Neural crest cell (in vitro differentiated cells): ENCODE data around the gene GCFC2. TPM values are rescaled to one million over a fixed set of nuclear protein-coding genes. Genes with fewer than 3 reads are reported as not detected.

Experiments
- DNase-seq: peaks from one replicate; pipeline ENCODE4 v3.0.0; 2021; ENCODE audit warnings: low read depth, mixed read lengths, low spot score
- H3K27ac Mint-ChIP-seq: one replicate; pipeline ENCODE4 v1.8.0; 2021; ENCODE audit warnings: mild to moderate bottlenecking, mixed read lengths; ENCODE audit not compliant: unreplicated experiment
- H3K27me3 Mint-ChIP-seq: 2 replicates; pipeline ENCODE4 v1.8.0; 2021; ENCODE audit warnings: low read depth, mild to moderate bottlenecking, mixed read lengths
- H3K36me3 Mint-ChIP-seq: 2 replicates; pipeline ENCODE4 v1.8.0; 2021; ENCODE audit warnings: low read depth, mild to moderate bottlenecking, mixed read lengths
- H3K4me1 Mint-ChIP-seq: 2 replicates; pipeline ENCODE4 v1.8.0; 2021; ENCODE audit warnings: mixed read lengths
- H3K4me3 Mint-ChIP-seq: one replicate; pipeline ENCODE4 v1.8.0; 2021; ENCODE audit warnings: mild to moderate bottlenecking, mixed read lengths
- H3K9me3 Mint-ChIP-seq: 2 replicates; pipeline ENCODE4 v1.8.0; 2021; ENCODE audit warnings: mixed read lengths
- CTCF ChIP-seq: fragments of 200-600 bp; sonication (generic); conservative IDR thresholded peaks from 2 replicates; pipeline ENCODE4 v1.5.0; 2021; ENCODE audit warnings: antibody characterized with exemption, mild to moderate bottlenecking
- long read RNA-seq: library from polyadenylated mRNA; unstranded; transcript quantifications from one replicate; pipeline ENCODE4 v2.0.0, GENCODE V29; 2020
- total RNA-seq: library from RNA; stranded (reverse); gene quantifications from 2 replicates; pipeline ENCODE4 v1.2.1, GENCODE V29; 2021

GCFC2 gene
- 24.6 and 27.1 TPM in 2 replicates for total RNA-seq
- long read RNA-seq, full-length matches to known transcripts, result 3 of 23 reads
- long read RNA-seq, partial matches to known transcripts, result 2 of 23 reads
- long read RNA-seq, other reads (novel, unspliced or antisense), result 18 of 23 reads

- H3K4me1 Mint-ChIP-seq, result peaks cover 25% of the 10 kb centered on the region
- H3K27ac Mint-ChIP-seq, result peak within 1 kb of the TSS; percentile 86
- H3K4me3 Mint-ChIP-seq, result peak within 1 kb of the TSS; percentile 93
- peaks cover 15% of the 10 kb centered on the region for H3K36me3 Mint-ChIP-seq
- H3K9me3 Mint-ChIP-seq, result peaks cover 5% of the 10 kb centered on the region
- peak; percentile 72 for DNase-seq
- TF ChIP-seq CTCF, result peak; percentile 59
- H3K27me3 Mint-ChIP-seq, result no peaks in the 10 kb centered on the region
These were observed at the start of gene GCFC2 for GRCh38 chr2:75710577-75711253. TSS of gene GCFC2 (minus strand) at chr2:75710915. CDS start at chr2:75710855, 60 bp downstream.

DNA sequence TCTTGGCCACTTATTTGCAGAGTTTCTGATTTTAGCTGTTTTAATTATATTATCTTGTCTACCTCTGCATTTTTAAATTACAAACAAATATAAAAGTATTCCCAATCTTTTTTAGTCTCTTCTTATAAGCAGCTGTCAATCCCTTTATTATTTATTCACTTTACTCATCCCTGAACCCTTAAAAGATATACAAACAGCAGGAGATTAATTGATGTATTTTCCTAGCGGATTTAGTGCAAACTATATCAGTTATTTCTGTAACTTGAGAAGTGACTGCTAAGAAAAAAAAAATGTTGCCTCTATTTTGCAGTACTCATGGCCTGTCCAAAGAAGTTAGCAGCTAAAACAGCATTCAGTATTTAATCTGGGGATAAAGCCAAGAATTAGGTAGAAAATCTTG is 42.1 kb upstream of the GCFC2 start:
- H3K4me3 Mint-ChIP-seq, result no peak overlapping the region
- no peak for TF ChIP-seq CTCF
- H3K27ac Mint-ChIP-seq, result no peak overlapping the region
- H3K9me3 Mint-ChIP-seq, result peaks cover 5% of the 10 kb centered on the region
- no peaks in the 10 kb centered on the region for H3K36me3 Mint-ChIP-seq
- DNase-seq, result no peak
- H3K4me1 Mint-ChIP-seq, result no peaks in the 10 kb centered on the region
- no peaks in the 10 kb centered on the region for H3K27me3 Mint-ChIP-seq

GRCh38 chr2:75751824-75752468 is 41.2 kb upstream of the GCFC2 start:
- Mint-ChIP-seq H3K4me3 (no peak overlapping the region), H3K9me3 (no peaks in the 10 kb centered on the region), H3K4me1 (no peaks in the 10 kb centered on the region), H3K36me3 (no peaks in the 10 kb centered on the region), H3K27me3 (no peaks in the 10 kb centered on the region), H3K27ac (no peak overlapping the region)
- TF ChIP-seq CTCF, result no peak
- DNase-seq, result no peak

DNA sequence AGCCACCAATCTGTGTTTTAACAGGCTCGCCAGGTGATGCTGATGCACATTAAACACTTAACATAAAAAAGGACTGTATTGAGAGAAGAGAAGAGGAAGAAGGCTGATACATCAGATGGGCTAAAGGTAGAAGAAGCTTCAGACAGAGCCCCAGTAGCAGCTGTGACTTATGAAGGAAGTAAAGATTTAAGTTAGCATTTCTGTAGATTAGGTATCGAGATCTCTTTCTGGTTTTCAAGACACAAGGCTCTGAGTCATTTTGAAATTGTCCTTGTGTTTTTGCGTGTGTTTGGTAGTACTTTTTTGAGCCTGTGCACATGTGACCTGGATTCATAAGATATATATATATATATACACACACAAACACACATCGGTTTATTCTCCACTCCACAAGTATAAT is 40.6 kb upstream of the GCFC2 start:
- no peak for DNase-seq
- TF ChIP-seq CTCF, result no peak
- H3K27ac Mint-ChIP-seq, result no peak overlapping the region
- no peaks in the 10 kb centered on the region for H3K9me3 Mint-ChIP-seq
- H3K27me3 Mint-ChIP-seq, result no peaks in the 10 kb centered on the region
- no peaks in the 10 kb centered on the region for H3K36me3 Mint-ChIP-seq
- H3K4me1 Mint-ChIP-seq, result no peaks in the 10 kb centered on the region
- H3K4me3 Mint-ChIP-seq, result no peak overlapping the region

GRCh38 chr2:75737961-75738360 is 27.2 kb upstream of the GCFC2 start:
- Mint-ChIP-seq H3K4me1 (no peaks in the 10 kb centered on the region), H3K27ac (no peak overlapping the region)

More at GRCh38 chr2:75737961-75738360, 27.2 kb upstream of the GCFC2 start:
- Mint-ChIP-seq H3K9me3 (no peaks in the 10 kb centered on the region), H3K4me3 (no peak overlapping the region), H3K27me3 (no peaks in the 10 kb centered on the region), H3K36me3 (peaks cover 4% of the 10 kb centered on the region)
- no peak for DNase-seq
- TF ChIP-seq CTCF, result no peak
